Upper lobe of left lung (tissue), 4 donors: ENCODE measurements around the gene MAST4.

Source experiments
- EP300 ChIP-seq, 4 donors: sonication (generic); formaldehyde crosslinking; IDR thresholded peaks; one replicate each; pipeline ENCODE4 v1.5.1; 2017; ENCODE audit warnings: antibody characterized with exemption in 4 of 4, control low read depth in 2 of 4
- POLR2A ChIP-seq, 4 donors: fragments of 450-650 bp; IDR thresholded peaks; one replicate each; pipeline ENCODE4 v1.5.1; 2016 to 2017; ENCODE audit warnings: antibody characterized with exemption in 4 of 4, mild to moderate bottlenecking in 2 of 4
- POLR2AphosphoS5 ChIP-seq, 2 donors: sonication (generic); formaldehyde crosslinking; IDR thresholded peaks; one replicate each; pipeline ENCODE4 v1.5.1; 2017; ENCODE audit warnings: antibody characterized with exemption in 2 of 2
- TF ChIP-seq, protein P1 (sequence below), 6 experiments: fragments of 450-650 bp in 4 of 6; fragments of 200-600 bp in 2 of 6; sonication (generic) in 2 of 6; IDR thresholded peaks; one replicate each; pipeline ENCODE4 v1.5.1; 2016 to 2019; ENCODE audit warnings: antibody characterized with exemption in 6 of 6

DNA sequence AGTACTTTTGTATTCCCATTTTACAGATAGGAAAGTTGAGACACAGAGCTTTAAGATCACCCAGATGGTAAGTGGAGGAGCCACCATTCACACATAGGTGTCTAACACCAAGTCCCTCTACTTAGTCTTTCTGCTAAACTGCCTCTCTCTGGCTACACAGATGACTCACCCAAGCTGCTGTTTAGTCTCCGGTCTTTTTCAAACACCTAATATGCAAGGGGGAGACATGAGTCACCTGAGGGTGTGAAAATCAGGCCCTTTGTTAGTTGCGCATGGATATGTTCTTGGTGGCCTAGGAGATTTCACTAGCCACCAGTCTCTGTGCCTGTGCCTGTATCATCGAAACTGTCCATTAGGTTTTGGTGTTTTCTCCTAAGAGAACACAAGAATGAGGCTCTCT, 117.8 kb downstream of the MAST4 start:
- no peak for TF ChIP-seq EP300 (IDR thresholded peaks at IDR 0.05)
- TF ChIP-seq, protein P1, sequence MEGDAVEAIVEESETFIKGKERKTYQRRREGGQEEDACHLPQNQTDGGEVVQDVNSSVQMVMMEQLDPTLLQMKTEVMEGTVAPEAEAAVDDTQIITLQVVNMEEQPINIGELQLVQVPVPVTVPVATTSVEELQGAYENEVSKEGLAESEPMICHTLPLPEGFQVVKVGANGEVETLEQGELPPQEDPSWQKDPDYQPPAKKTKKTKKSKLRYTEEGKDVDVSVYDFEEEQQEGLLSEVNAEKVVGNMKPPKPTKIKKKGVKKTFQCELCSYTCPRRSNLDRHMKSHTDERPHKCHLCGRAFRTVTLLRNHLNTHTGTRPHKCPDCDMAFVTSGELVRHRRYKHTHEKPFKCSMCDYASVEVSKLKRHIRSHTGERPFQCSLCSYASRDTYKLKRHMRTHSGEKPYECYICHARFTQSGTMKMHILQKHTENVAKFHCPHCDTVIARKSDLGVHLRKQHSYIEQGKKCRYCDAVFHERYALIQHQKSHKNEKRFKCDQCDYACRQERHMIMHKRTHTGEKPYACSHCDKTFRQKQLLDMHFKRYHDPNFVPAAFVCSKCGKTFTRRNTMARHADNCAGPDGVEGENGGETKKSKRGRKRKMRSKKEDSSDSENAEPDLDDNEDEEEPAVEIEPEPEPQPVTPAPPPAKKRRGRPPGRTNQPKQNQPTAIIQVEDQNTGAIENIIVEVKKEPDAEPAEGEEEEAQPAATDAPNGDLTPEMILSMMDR (IDR thresholded peaks at IDR 0.05), result no peak
- TF ChIP-seq POLR2AphosphoS5 (IDR thresholded peaks at IDR 0.05), result no peak
- TF ChIP-seq POLR2A (IDR thresholded peaks at IDR 0.05), result no peak
